Measurements from ENCODE around the gene FUBP3. TPM values are rescaled to one million over a fixed set of nuclear protein-coding genes. Genes with fewer than 3 reads are reported as not detected.

Gene FUBP3
- polyA plus RNA-seq, 2 of the 4 experiments (the other 2 are of a cell fraction) = 43.5 to 67.7 TPM

DNA sequence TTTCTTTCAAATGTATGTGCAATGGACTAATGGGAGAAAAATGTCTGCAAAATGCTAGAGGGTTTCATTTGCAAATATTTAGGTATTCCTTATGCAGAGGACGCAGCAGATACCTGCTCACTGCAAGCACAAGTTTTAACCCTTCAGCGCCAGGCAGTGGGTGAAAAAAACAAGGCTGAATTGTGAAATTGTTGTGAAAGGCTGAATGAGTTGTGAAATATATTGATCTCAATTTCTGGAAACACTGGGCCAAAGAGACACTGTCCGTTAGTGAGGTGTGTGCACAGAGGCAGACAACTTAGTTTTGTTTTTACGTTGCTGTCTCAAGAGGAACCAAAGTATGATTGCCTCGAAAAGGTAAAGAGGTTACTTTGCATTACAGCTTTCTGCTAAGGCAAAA is 18.8 kb downstream of the FUBP3 start:
- ChIA-PET CTCF (interaction anchor here (1.0 kb wide), 1 partner anchor 12 kb away, joined by 3 read pairs; no protein-coding TSS in a partner anchor), POLR2A (no interaction called here)
- TF ChIP-seq GATA3 (IDR thresholded peaks at IDR 0.05; ENCODE audit: borderline replicate concordance) (no peak), FOSL2 (IDR thresholded peaks at IDR 0.05) (no peak), FOSL2 (CRISPR knock-in tag; IDR thresholded peaks at IDR 0.05) (no peak), PHF8 (IDR thresholded peaks at IDR 0.05; ENCODE audit: borderline replicate concordance, low read depth) (no peak), EHMT2 (IDR thresholded peaks at IDR 0.05; ENCODE audit: low read depth) (no peak), HOXB5 (CRISPR knock-in tag; IDR thresholded peaks at IDR 0.05) (no peak), MYC (IDR thresholded peaks at IDR 0.05; ENCODE audit: borderline replicate concordance, low read length) (no peak), CHD4 (IDR thresholded peaks at IDR 0.05; ENCODE audit: borderline replicate concordance) (no peak), RAD21 (conservative IDR thresholded peaks at IDR 0.05 in 1 of 2, IDR thresholded peaks at IDR 0.05 in 1 of 2) (no peak), SREBF2 (IDR thresholded peaks at IDR 0.05) (no peak), FOSB (CRISPR knock-in tag; IDR thresholded peaks at IDR 0.05) (no peak), TFCP2L1 (CRISPR knock-in tag; IDR thresholded peaks at IDR 0.05) (no peak), ZFP36 (IDR thresholded peaks at IDR 0.05; ENCODE audit: borderline replicate concordance, partially characterized antibody) (no peak), ZSCAN20 (CRISPR knock-in tag; IDR thresholded peaks at IDR 0.05) (no peak), ESRRA (IDR thresholded peaks at IDR 0.05; ENCODE audit: borderline replicate concordance, low read length) (no peak), USF2 (IDR thresholded peaks at IDR 0.05) (no peak), MAFK (IDR thresholded peaks at IDR 0.05; ENCODE audit: partially characterized antibody) (no peak), NPAS2 (CRISPR knock-in tag; IDR thresholded peaks at IDR 0.05; ENCODE audit: borderline replicate concordance) (no peak), ZC3H11A (IDR thresholded peaks at IDR 0.05) (no peak), HOXB13 (CRISPR knock-in tag; IDR thresholded peaks at IDR 0.05; ENCODE audit: low read depth) (no peak), ZNF302 (CRISPR knock-in tag; IDR thresholded peaks at IDR 0.05) (no peak)
- Histone ChIP-seq H3K9me3 (no peaks in the 10 kb centered on the region), H3K4me1 (no peaks in the 10 kb centered on the region), H3K4me3 (no peak overlapping the region), H3K4me2 (no peak overlapping the region), H3K27ac (no peak overlapping the region)
- 92% methylated on average over 5 of the region's 5 CpGs for WGBS (ENCODE audit: missing lambda C conversion rate)
- no peak for ATAC-seq
- DNase-seq (ENCODE audit: low read depth in 1 of 2, low spot score in 1 of 2) = no peak
- no peak for FAIRE-seq

DNA sequence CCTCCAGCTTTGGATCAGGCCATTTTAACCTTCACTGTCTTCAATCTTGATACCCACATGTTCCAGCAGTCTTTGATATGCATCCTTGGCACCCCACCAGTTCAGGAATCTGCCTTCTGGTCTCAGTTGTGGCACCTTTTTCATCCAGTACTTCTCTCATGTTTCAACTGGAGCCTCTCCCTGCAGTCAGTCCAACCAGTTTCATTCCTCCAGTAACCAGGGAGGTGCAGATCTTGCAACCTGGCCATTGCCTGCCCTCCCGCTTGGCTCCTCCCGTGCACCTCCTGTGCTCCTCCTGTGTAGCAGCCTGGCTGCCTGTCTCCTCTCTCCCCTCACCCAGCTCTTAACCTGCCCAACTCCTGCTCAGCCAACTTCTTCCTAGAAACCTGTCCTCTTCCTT is 20.2 kb downstream of the FUBP3 start:
- H3K4me1 ChIP-seq = no peaks in the 10 kb centered on the region
- TF ChIP-seq RARB (CRISPR knock-in tag; IDR thresholded peaks at IDR 0.05) (no peak), EP300 (IDR thresholded peaks at IDR 0.05) (no peak), ZSCAN20 (CRISPR knock-in tag; IDR thresholded peaks at IDR 0.05) (no peak), KDM1A (IDR thresholded peaks at IDR 0.05; ENCODE audit: low read depth) (no peak), MYC (IDR thresholded peaks at IDR 0.05; ENCODE audit: borderline replicate concordance, low read length) (no peak), MAFK (IDR thresholded peaks at IDR 0.05; ENCODE audit: partially characterized antibody) (no peak), FOSL2 (IDR thresholded peaks at IDR 0.05) (no peak), FOSL2 (CRISPR knock-in tag; IDR thresholded peaks at IDR 0.05) (no peak), ZFP36 (IDR thresholded peaks at IDR 0.05; ENCODE audit: borderline replicate concordance, partially characterized antibody) (no peak), GATA3 (IDR thresholded peaks at IDR 0.05; ENCODE audit: borderline replicate concordance) (no peak), NFE2L2 (conservative IDR thresholded peaks at IDR 0.05; ENCODE audit: low read length) (no peak), HMGXB4 (CRISPR knock-in tag; IDR thresholded peaks at IDR 0.05; ENCODE audit: borderline replicate concordance) (no peak)
- no peaks in the 10 kb centered on the region for H3K9me3 ChIP-seq
- DNase-seq (ENCODE audit: low read depth in 1 of 2, low spot score in 1 of 2) (no peak), FAIRE-seq (no peak), ATAC-seq (no peak)
- H3K4me3 ChIP-seq = no peak overlapping the region
- CTCF ChIA-PET = interaction anchor here (0.7 to 1.8 kb wide), 2 partner anchors 8 to 139 kb away, joined by 3 to 7 read pairs; no protein-coding TSS in a partner anchor
- POLR2A ChIA-PET = interaction anchor here (0.7 kb wide), 1 partner anchor 14 kb away, joined by 3 read pairs; no protein-coding TSS in a partner anchor
- 100% methylated on average over 2 of the region's 2 CpGs for WGBS (ENCODE audit: missing lambda C conversion rate)
- H3K27ac ChIP-seq = no peak overlapping the region
- H3K4me2 ChIP-seq = no peak overlapping the region

Measured in A549 (cell line).